HG03442 (cell line): ENCODE measurements around the gene CHM.
"Not testable (repeated sequence)": the region's sequence is repeated elsewhere in the genome, so short reads cannot be mapped to it uniquely, and the experiment has no call there.

Experiments
- ATAC-seq: cut with Tn5 transposase; IDR thresholded peaks from one replicate; pipeline ENCODE4 v1.9.1; 2021; ENCODE audit warnings: mild to moderate bottlenecking, moderate library complexity; ENCODE audit not compliant: unreplicated experiment

CHM gene

GRCh38 chrX:86047174-86047935, at the start of gene CHM:
Gene CHM (minus strand): TSS chrX:86047558. CDS start chrX:86047532, 26 bp downstream.
- ATAC-seq = peak; percentile 99

GRCh38 chrX:86078650-86079049, 31.3 kb upstream of the CHM start:
- ATAC-seq = no peak

DNA sequence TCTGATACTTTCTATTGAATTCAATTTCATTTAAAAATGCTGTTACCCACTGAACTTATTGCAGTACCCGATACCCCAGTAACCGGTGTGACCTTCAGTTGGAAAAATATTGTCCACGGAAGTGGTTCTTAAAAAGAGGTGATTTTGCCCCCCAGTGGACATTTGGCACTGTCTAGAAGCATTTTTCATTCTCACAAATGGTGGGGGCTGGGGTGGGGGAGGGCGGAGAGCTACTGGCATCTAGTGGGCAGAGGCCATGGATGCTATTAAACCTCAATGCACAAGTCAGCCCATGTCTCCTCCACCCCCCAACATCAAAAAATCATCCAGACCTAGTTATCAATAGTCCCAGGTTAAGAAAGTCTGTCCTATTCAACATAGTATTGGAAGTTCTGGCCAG, 19.6 kb upstream of the CHM start:
- no peak for ATAC-seq

GRCh38 chrX:86061407-86061806, 14.0 kb upstream of the CHM start:
- ATAC-seq = no peak

GRCh38 chrX:86051741-86052140, 4.4 kb upstream of the CHM start:
- ATAC-seq = no peak

GRCh38 chrX:86047936-86048280, 550 bp upstream of the CHM start:
- ATAC-seq = no peak

GRCh38 chrX:86044216-86044615, 3.1 kb downstream of the CHM start:
- ATAC-seq = no peak

DNA sequence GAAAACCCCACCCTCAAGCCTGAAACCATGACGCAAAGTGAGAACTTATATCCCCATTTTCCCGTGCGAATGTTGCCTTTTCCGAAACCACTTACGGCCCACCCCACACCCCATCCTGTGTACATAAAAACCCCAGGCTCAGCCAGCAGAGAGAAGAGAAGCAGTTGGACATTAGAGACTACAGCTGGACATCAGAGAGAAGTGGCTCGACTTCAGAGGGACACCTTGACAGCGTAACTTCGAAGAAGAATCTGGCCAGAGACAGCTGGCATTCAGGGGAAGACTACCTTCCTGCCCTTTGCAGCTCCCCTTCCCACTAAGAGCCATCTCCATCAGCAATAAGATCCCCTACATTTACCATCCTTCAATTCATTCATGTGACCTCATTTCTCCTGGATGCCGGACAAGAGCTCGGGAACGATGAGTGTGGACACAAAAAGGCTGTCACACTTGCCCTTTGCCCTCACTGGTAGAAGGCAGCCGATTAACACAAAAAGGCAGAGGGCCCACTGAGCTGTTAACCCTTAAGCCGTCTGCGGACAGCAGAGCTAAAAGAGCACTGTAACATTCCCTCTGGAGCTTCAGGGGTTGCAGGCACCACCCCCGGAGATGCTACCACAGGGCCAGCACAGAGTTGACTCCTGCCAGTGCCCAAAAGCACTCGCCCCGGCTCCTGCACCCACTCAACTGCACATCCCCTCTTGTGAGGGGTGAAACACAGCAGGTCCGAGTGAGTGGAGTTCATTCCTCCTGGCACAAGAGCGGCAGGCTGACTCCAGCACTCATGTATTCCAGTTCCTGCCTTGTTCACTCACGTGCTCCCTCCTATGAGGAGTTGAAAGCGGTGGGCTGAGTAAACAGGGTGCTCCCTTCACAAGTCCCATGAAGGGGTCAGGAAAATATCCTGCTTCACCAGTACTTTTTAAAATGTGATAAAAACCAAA, 7.5 kb downstream of the CHM start:
- ATAC-seq = no peak

GRCh38 chrX:86033385-86033784, 14.0 kb downstream of the CHM start:
- ATAC-seq = no peak

GRCh38 chrX:86028681-86029080, 18.7 kb downstream of the CHM start:
- no peak for ATAC-seq

DNA sequence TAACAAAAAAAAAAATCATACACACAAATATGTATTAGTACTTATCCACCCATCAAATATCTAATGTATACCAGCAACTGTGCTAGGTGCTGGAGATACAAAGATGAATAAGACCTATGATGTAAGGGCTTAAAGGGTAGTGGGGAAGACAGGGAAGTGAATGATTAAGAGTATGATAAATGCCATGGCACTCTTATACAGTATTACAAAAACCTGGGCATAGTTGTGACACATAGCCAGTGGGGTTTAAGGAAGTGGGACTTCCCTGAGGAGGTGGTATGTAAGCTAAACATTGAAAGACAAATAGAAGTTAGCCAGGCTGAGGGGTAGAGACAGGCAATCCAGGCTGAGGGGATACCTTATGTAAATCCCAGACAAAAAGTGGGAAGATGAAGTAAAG, 23.5 kb downstream of the CHM start:
- ATAC-seq = no peak

GRCh38 chrX:86021652-86022289, 25.6 kb downstream of the CHM start:
- ATAC-seq = no peak

DNA sequence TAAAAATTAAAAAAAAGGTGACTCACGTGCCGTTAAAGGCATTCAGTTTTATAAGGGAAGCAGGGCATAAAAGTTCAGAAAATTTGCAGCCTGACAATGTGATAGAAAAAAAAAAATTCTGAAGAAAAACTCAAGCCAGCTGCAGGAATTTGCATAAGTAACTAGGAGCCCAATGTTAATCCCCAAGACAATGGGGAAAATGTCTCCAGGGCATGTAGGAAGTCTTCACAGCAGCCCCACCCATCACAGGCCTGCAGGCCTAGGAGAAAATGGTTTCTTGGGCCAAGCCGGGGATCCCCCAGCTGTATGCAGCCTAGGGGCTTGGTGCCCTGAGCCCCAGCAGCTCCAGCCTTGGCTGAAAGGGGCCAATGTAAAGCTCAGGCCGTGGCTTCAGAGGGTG, 31.2 kb downstream of the CHM start:
- no peak for ATAC-seq

- ATAC-seq = not testable (repeated sequence)
Observed at GRCh38 chrX:86014959-86015358, 32.4 kb downstream of the CHM start.

DNA sequence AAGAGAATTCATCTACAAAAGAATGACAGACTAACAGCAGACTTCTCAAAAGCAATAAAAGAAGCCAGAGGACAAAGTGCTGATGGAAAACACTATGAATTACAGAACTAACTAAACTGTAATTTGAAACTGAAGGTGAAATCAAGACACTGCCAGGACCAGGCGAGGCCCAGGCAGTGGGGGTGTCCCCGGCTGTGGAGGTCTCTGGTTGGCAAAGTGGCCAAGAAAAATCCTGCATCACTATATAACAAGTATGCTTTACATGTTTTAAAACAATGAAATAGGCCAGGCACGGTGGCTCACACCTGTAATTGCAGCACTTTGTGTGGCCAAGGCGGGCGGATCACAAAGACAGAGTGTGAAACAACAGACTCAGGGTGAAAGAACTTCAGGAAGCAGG, 32.9 kb downstream of the CHM start:
- no peak for ATAC-seq

- no peak for ATAC-seq
Observed at GRCh38 chrX:86013792-86014191, 33.6 kb downstream of the CHM start.

DNA sequence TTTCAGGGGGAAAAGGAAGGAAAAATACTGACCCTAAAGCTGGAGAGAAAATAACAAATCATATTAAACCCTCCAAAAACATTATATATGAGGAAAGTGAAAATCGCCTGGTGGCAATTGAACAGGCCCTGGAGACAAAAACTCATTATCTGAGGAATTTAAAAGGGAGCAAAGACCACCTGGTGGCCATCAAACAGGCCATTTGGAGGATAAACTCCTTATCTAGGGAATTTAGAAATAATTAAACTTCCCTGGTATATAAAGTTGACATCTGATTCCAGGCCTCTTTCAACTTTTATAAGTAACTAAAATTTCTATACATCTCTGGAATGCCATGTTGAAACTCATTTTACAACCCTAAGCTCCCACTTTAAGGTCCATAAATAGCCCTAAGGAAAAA, 35.2 kb downstream of the CHM start:
- ATAC-seq = no peak

- ATAC-seq = not testable (repeated sequence)
Observed at GRCh38 chrX:86009803-86010202, 37.6 kb downstream of the CHM start.

GRCh38 chrX:86007891-86008290, 39.5 kb downstream of the CHM start:
- ATAC-seq = not testable (repeated sequence)

- ATAC-seq = peak; percentile 67
Observed at GRCh38 chrX:86002076-86002896, 45.1 kb downstream of the CHM start.

- no peak for ATAC-seq
Observed at GRCh38 chrX:85998954-85999353, 48.4 kb downstream of the CHM start.
